MM.1S (cell line): Measurements from ENCODE around the gene CIAO2B.

Experiments used
- DNase-seq: peaks from one replicate; pipeline ENCODE4 v3.0.0-alpha.2; 2015
- H2AFZ ChIP-seq: fragments of 300-600 bp; sonication (generic); 2 replicates; pipeline ENCODE4 v1.6.0; 2016; ENCODE audit warnings: antibody characterized with exemption, low read length
- H3F3A ChIP-seq: fragments of 300-600 bp; sonication (generic); 2 replicates; pipeline ENCODE4 v1.6.1; 2016; ENCODE audit warnings: mild to moderate bottlenecking, antibody characterized with exemption, low read length, moderate library complexity, mixed read lengths; ENCODE audit not compliant: insufficient read depth
- H3K27ac ChIP-seq: fragments of 300-600 bp; sonication (generic); 2 replicates; pipeline ENCODE4 v1.5.1; 2016; ENCODE audit warnings: mild to moderate bottlenecking, low read length
- H3K27me3 ChIP-seq: fragments of 300-600 bp; sonication (generic); replicated peaks from 2 replicates; pipeline ENCODE4 v1.6.0; 2016; ENCODE audit warnings: low read length; ENCODE audit not compliant: insufficient read depth
- H3K36me3 ChIP-seq: fragments of 300-600 bp; sonication (generic); replicated peaks from 2 replicates; pipeline ENCODE4 v1.6.1; 2016; ENCODE audit warnings: mild to moderate bottlenecking, low read length, mixed read lengths; ENCODE audit not compliant: insufficient read depth
- H3K4me1 ChIP-seq: fragments of 300-600 bp; sonication (generic); 2 replicates; pipeline ENCODE4 v1.6.1; 2016; ENCODE audit warnings: low read length, mixed read lengths
- H3K4me2 ChIP-seq: fragments of 300-600 bp; sonication (generic); 2 replicates; pipeline ENCODE4 v1.6.0; 2016; ENCODE audit warnings: low read depth, low read length
- H3K4me3 ChIP-seq: fragments of 300-600 bp; sonication (generic); 2 replicates; pipeline ENCODE4 v1.5.1; 2016; ENCODE audit warnings: low read length, mixed read lengths
- H3K79me2 ChIP-seq: fragments of 300-600 bp; sonication (generic); 2 replicates; pipeline ENCODE4 v1.6.1; 2016; ENCODE audit warnings: mixed run types, low read length, mixed read lengths
- H3K9ac ChIP-seq: fragments of 300-600 bp; sonication (generic); 2 replicates; pipeline ENCODE4 v1.6.1; 2016; ENCODE audit warnings: low read length, mixed read lengths
- H3K9me2 ChIP-seq: fragments of 300-600 bp; sonication (generic); replicated peaks from 2 replicates; pipeline ENCODE4 v1.6.1; 2016; ENCODE audit warnings: mild to moderate bottlenecking, low read length, mixed read lengths; ENCODE audit not compliant: insufficient read depth
- H3K9me3 ChIP-seq: fragments of 300-600 bp; sonication (generic); replicated peaks from 2 replicates; pipeline ENCODE4 v1.6.1; 2016; ENCODE audit warnings: mild to moderate bottlenecking, low read length, mixed read lengths; ENCODE audit not compliant: insufficient read depth
- H4K20me1 ChIP-seq: fragments of 300-600 bp; sonication (generic); 2 replicates; pipeline ENCODE4 v1.6.1; 2016; ENCODE audit warnings: mild to moderate bottlenecking, low read length, moderate library complexity, mixed read lengths; ENCODE audit not compliant: insufficient read depth
- EZH2 ChIP-seq: fragments of 300-600 bp; sonication (generic); optimal IDR thresholded peaks from 2 replicates; pipeline ENCODE3; 2017; ENCODE audit warnings: low read depth, mild to moderate bottlenecking, antibody characterized with exemption, low read length, mixed read lengths
- EZH2phosphoT487 ChIP-seq: fragments of 300-600 bp; sonication (generic); IDR thresholded peaks from 2 replicates; pipeline ENCODE4 v1.6.1; 2018; ENCODE audit warnings: antibody characterized with exemption, low read length
- TF ChIP-seq, protein P1 (sequence below): fragments of 300-600 bp; sonication (generic); IDR thresholded peaks from 2 replicates; pipeline ENCODE4 v1.5.1; 2016; ENCODE audit warnings: antibody characterized with exemption, low read length, mixed read lengths

The CIAO2B gene

DNA sequence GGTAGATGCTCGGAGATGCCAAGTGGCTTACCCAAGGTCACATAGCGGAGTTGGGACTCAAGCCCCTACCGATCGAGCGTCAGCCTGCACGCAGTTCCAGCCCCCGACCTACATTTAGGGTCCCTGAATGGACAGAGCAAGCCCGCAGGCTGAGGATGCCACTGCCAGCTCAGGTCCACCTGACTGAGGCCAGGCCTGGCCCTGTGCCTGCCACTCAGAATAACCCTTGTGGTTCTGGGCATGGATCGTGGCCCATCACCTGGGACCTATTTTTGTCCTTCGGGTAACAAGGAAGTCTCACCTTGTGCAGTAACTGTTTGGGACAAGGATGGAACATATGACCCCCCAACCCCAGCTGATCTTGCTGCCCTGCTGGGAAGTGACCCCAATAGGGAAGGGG lies 32.6 kb downstream of the CIAO2B start:
- Histone ChIP-seq H3K4me1 (peaks cover 11% of the 10 kb centered on the region), H3K9ac (no peak overlapping the region), H3K9me3 (no peaks in the 10 kb centered on the region), H3K36me3 (no peaks in the 10 kb centered on the region), H3K27me3 (no peaks in the 10 kb centered on the region), H3K79me2 (no peaks in the 10 kb centered on the region), H3F3A (no peaks in the 10 kb centered on the region), H4K20me1 (no peaks in the 10 kb centered on the region), H2AFZ (no peak overlapping the region), H3K27ac (no peak overlapping the region), H3K4me2 (no peak overlapping the region), H3K9me2 (no peaks in the 10 kb centered on the region), H3K4me3 (no peak overlapping the region)
- TF ChIP-seq EZH2 (no peak), EZH2phosphoT487 (no peak)
- TF ChIP-seq, protein P1, sequence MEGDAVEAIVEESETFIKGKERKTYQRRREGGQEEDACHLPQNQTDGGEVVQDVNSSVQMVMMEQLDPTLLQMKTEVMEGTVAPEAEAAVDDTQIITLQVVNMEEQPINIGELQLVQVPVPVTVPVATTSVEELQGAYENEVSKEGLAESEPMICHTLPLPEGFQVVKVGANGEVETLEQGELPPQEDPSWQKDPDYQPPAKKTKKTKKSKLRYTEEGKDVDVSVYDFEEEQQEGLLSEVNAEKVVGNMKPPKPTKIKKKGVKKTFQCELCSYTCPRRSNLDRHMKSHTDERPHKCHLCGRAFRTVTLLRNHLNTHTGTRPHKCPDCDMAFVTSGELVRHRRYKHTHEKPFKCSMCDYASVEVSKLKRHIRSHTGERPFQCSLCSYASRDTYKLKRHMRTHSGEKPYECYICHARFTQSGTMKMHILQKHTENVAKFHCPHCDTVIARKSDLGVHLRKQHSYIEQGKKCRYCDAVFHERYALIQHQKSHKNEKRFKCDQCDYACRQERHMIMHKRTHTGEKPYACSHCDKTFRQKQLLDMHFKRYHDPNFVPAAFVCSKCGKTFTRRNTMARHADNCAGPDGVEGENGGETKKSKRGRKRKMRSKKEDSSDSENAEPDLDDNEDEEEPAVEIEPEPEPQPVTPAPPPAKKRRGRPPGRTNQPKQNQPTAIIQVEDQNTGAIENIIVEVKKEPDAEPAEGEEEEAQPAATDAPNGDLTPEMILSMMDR = no peak
- no peak for DNase-seq

DNA sequence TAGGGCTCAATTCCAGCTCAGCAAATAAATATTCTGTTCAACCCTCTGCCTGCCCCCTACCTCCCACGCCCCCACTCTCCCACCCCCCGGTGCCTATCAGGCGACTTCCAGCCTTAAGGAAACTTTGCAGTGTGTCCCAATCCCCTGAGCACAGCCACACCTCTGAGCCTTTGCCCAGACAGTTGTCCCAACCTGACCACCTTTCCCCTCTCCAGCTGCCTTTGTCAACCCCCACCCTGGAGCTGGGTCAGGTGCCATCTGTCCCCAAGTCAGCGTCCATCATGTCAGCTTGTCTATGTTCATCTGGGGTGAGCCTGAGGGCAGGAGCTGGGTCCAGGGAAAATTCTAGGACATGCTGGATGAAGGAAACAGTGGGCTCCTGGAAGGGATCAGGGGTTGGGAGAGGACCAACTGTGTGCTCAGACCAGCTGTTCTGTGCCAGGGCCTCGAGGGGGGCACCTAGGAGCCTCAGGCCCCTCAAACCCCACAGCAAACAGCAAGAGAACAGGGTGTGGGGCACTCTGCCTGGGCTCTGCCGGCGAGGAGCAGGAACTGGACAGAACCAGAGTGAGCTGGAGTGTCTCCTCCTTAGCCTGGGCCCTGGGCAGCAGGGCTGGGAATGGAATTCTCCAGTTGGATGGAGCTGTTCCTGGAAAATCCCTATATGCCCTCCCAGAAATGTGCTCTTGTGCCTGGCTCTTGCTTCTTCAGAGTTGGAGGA lies 33.3 kb downstream of the CIAO2B start:
- Histone ChIP-seq H3K9ac (no peak overlapping the region), H3K4me1 (peaks cover 8% of the 10 kb centered on the region), H2AFZ (no peak overlapping the region), H3K27me3 (no peaks in the 10 kb centered on the region), H3K9me3 (no peaks in the 10 kb centered on the region), H3K36me3 (no peaks in the 10 kb centered on the region), H3K4me3 (no peak overlapping the region), H3K27ac (no peak overlapping the region), H3K4me2 (no peak overlapping the region), H3F3A (no peaks in the 10 kb centered on the region), H3K79me2 (no peaks in the 10 kb centered on the region), H3K9me2 (no peaks in the 10 kb centered on the region), H4K20me1 (no peaks in the 10 kb centered on the region)
- DNase-seq = no peak
- TF ChIP-seq EZH2 (no peak), EZH2phosphoT487 (no peak)
- TF ChIP-seq, protein P1 = no peak

DNA sequence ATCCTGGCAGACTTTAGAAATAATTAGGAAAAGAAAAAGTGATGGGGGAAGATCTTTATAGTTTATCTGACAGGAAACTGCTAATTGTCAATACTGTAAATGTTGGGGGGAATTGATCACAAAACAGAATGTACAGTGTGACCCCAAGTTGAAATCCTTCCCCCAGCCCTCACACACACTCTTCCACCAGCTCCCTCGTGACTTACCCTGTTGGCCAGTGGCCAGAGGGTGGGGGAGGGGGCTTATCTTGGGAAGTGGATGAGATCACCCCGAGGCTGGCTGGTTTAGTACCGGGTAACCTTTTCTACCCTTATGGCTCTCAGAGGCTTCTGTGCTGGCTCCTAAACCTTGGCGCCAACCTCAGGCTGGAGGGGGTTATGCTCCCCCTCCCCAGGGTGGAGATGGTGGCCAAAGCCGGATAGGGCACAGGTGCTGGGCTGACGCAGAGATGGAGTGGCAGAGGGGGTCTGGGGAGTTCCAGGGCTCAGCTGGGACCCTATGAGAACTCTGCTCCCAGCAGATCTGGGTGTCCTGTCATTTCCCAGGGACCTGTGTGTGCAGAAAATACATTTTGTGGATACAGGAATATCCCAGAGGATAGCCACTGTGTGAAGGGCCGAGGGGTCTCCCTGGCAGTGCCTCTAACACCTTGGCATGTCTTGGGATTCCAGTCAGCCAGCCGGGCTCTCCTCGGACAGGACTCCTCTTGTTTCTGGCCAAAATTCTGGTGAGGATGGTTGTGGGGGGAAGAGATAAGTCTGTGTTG lies 34.1 kb downstream of the CIAO2B start:
- H3K9me3 ChIP-seq = no peaks in the 10 kb centered on the region
- no peak for TF ChIP-seq EZH2phosphoT487
- no peak for TF ChIP-seq EZH2
- TF ChIP-seq, protein P1 = no peak
- H3K9ac ChIP-seq = no peak overlapping the region
- H3K4me1 ChIP-seq = peaks cover under 1% of the 10 kb centered on the region; the same call in 1 of the 2 replicates
- H3K9me2 ChIP-seq = no peaks in the 10 kb centered on the region
- no peak overlapping the region for H2AFZ ChIP-seq
- DNase-seq = no peak
- no peaks in the 10 kb centered on the region for H3K79me2 ChIP-seq
- no peak overlapping the region for H3K27ac ChIP-seq
- H3K36me3 ChIP-seq = no peaks in the 10 kb centered on the region
- no peaks in the 10 kb centered on the region for H4K20me1 ChIP-seq
- no peak overlapping the region for H3K4me3 ChIP-seq
- H3K27me3 ChIP-seq = no peaks in the 10 kb centered on the region
- H3F3A ChIP-seq = no peaks in the 10 kb centered on the region
- H3K4me2 ChIP-seq = no peak overlapping the region
